Measurements from ENCODE around the gene RAB14.

RAB14 gene

DNA sequence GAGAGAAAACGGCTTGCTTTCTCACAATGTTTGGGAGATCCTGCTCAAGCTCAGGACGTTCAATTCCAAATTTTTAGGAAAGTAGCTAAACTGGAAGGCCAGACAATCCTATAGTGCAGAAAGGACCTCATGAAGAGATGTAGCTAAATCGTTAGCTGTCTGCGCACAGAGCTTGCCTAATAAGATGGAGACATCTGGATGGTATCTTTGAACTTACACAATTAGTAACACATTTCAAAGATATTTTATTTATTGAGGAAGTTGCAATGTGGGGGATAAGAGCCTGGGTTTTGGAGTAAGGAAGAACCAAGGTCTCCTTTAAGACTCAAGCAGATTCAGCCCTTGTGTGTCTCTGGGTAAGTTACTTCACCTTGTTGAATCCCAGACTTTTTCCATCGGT is 28.6 kb upstream of the RAB14 start:
- Histone ChIP-seq H3K9ac (ENCODE audit: insufficient read length, low read depth) (no peak overlapping the region), H3K4me1 (ENCODE audit: insufficient read depth, insufficient read length) (peaks cover 2% of the 10 kb centered on the region), H3K36me3 (ENCODE audit: insufficient read depth, insufficient read length, low read length) (no peaks in the 10 kb centered on the region), H3K4me3 (ENCODE audit: insufficient read length, low read depth) (no peak overlapping the region), H3K9me3 (ENCODE audit: insufficient read depth, low read length) (no peaks in the 10 kb centered on the region), H3K27me3 (ENCODE audit: insufficient read depth, insufficient read length) (no peaks in the 10 kb centered on the region)
- no peak for TF ChIP-seq SUZ12 (IDR thresholded peaks at IDR 0.05; ENCODE audit: extremely low read depth, insufficient read depth, insufficient read length)
- no peak for TF ChIP-seq YY1 (IDR thresholded peaks at IDR 0.05; ENCODE audit: insufficient read depth, insufficient read length)
- TF ChIP-seq ZNF274 (IDR thresholded peaks at IDR 0.05; ENCODE audit: low read depth, low read length): no peak
- no peak for DNase-seq (ENCODE audit: low read depth, low spot score)

DNA sequence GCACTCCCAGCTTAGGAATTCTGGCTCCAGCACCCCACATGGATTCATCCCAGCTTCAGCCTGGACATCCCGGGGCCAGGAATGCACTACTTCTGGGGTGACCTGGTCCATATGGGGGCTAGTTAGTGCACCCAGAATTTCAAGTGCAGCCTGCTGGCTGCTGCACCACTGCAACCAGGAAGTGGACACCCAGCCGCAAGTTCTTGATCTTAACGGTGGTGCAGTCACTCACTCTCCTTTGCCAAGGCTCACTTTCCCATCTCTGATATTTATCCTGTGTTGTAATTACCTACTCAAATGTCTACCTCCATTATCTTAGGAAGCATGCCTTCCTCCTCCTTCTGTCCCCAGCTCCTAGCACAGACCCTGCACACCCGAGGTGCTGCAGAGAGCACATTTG is 26.2 kb upstream of the RAB14 start:
- no peak for TF ChIP-seq ZNF274 (IDR thresholded peaks at IDR 0.05; ENCODE audit: low read depth, low read length)
- no peak for TF ChIP-seq SUZ12 (IDR thresholded peaks at IDR 0.05; ENCODE audit: extremely low read depth, insufficient read depth, insufficient read length)
- TF ChIP-seq YY1 (IDR thresholded peaks at IDR 0.05; ENCODE audit: insufficient read depth, insufficient read length): no peak
- Histone ChIP-seq H3K27me3 (ENCODE audit: insufficient read depth, insufficient read length) (no peaks in the 10 kb centered on the region), H3K9ac (ENCODE audit: insufficient read length, low read depth) (no peak overlapping the region), H3K4me1 (ENCODE audit: insufficient read depth, insufficient read length) (peaks cover 4% of the 10 kb centered on the region), H3K9me3 (ENCODE audit: insufficient read depth, low read length) (no peaks in the 10 kb centered on the region), H3K4me3 (ENCODE audit: insufficient read length, low read depth) (no peak overlapping the region), H3K36me3 (ENCODE audit: insufficient read depth, insufficient read length, low read length) (no peaks in the 10 kb centered on the region)
- DNase-seq (ENCODE audit: low read depth, low spot score): no peak

GRCh38 chr9:121226175-121226574 is 24.5 kb upstream of the RAB14 start:
- no peak overlapping the region for H3K4me3 ChIP-seq (ENCODE audit: insufficient read length, low read depth)
- TF ChIP-seq YY1 (IDR thresholded peaks at IDR 0.05; ENCODE audit: insufficient read depth, insufficient read length) (no peak), SUZ12 (IDR thresholded peaks at IDR 0.05; ENCODE audit: extremely low read depth, insufficient read depth, insufficient read length) (no peak)
- no peaks in the 10 kb centered on the region for H3K27me3 ChIP-seq (ENCODE audit: insufficient read depth, insufficient read length)
- H3K4me1 ChIP-seq (ENCODE audit: insufficient read depth, insufficient read length): peaks cover 10% of the 10 kb centered on the region
- H3K9me3 ChIP-seq (ENCODE audit: insufficient read depth, low read length): no peaks in the 10 kb centered on the region
- no peak for DNase-seq (ENCODE audit: low read depth, low spot score)
- H3K36me3 ChIP-seq (ENCODE audit: insufficient read depth, insufficient read length, low read length): no peaks in the 10 kb centered on the region
- H3K9ac ChIP-seq (ENCODE audit: insufficient read length, low read depth): no peak overlapping the region

GRCh38 chr9:121225240-121225639 is 23.6 kb upstream of the RAB14 start:
- Histone ChIP-seq H3K9ac (ENCODE audit: insufficient read length, low read depth) (no peak overlapping the region), H3K36me3 (ENCODE audit: insufficient read depth, insufficient read length, low read length) (no peaks in the 10 kb centered on the region), H3K4me3 (ENCODE audit: insufficient read length, low read depth) (no peak overlapping the region), H3K4me1 (ENCODE audit: insufficient read depth, insufficient read length) (peaks cover 10% of the 10 kb centered on the region), H3K9me3 (ENCODE audit: insufficient read depth, low read length) (no peaks in the 10 kb centered on the region), H3K27me3 (ENCODE audit: insufficient read depth, insufficient read length) (no peaks in the 10 kb centered on the region)
- TF ChIP-seq ZNF274 (IDR thresholded peaks at IDR 0.05; ENCODE audit: low read depth, low read length): no peak
- no peak for TF ChIP-seq SUZ12 (IDR thresholded peaks at IDR 0.05; ENCODE audit: extremely low read depth, insufficient read depth, insufficient read length)
- no peak for TF ChIP-seq YY1 (IDR thresholded peaks at IDR 0.05; ENCODE audit: insufficient read depth, insufficient read length)
- DNase-seq (ENCODE audit: low read depth, low spot score): no peak

DNA sequence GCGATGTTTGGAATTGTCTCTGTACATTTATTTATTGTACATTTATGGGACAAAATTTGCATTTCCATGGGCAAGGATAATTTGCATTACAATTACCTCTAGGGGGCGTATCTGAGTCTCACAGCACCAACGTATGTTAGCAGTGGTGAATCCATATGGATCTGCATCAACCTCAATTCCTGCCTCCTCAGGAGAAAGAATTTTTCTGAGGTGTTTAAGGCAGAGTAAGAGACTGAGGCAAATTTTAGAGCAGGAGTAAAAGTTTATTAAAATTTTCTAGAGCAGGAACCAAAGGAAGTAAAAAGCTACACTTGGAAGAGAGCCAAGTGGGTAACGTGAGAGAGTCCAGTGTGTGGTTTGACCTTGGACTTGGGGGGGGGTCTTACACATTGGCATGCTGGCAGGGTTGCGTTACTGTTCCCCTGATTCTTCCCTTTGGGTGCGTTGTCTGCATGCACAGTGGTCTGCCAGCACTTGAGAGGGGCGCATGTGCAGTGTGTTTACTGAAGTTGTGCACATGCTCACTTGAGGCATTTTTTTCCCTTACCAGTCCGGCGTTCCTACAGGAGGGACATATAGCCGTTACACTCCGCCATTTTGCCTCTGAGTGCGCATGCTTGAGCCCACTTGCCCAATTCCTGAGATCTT is 21.0 kb upstream of the RAB14 start:
- Histone ChIP-seq H3K9me3 (ENCODE audit: insufficient read depth, low read length) (no peaks in the 10 kb centered on the region), H3K9ac (ENCODE audit: insufficient read length, low read depth) (no peak overlapping the region), H3K27me3 (ENCODE audit: insufficient read depth, insufficient read length) (no peaks in the 10 kb centered on the region), H3K36me3 (ENCODE audit: insufficient read depth, insufficient read length, low read length) (no peaks in the 10 kb centered on the region), H3K4me1 (ENCODE audit: insufficient read depth, insufficient read length) (peaks cover 8% of the 10 kb centered on the region), H3K4me3 (ENCODE audit: insufficient read length, low read depth) (no peak overlapping the region)
- TF ChIP-seq YY1 (IDR thresholded peaks at IDR 0.05; ENCODE audit: insufficient read depth, insufficient read length) (no peak), SUZ12 (IDR thresholded peaks at IDR 0.05; ENCODE audit: extremely low read depth, insufficient read depth, insufficient read length) (no peak), ZNF274 (IDR thresholded peaks at IDR 0.05; ENCODE audit: low read depth, low read length) (no peak)
- DNase-seq (ENCODE audit: low read depth, low spot score): no peak

- no peak for DNase-seq (ENCODE audit: low read depth, low spot score)
- no peak for TF ChIP-seq SUZ12 (IDR thresholded peaks at IDR 0.05; ENCODE audit: extremely low read depth, insufficient read depth, insufficient read length)
- H3K27me3 ChIP-seq (ENCODE audit: insufficient read depth, insufficient read length): no peaks in the 10 kb centered on the region
- H3K36me3 ChIP-seq (ENCODE audit: insufficient read depth, insufficient read length, low read length): no peaks in the 10 kb centered on the region
- H3K4me1 ChIP-seq (ENCODE audit: insufficient read depth, insufficient read length): peaks cover 8% of the 10 kb centered on the region
- H3K4me3 ChIP-seq (ENCODE audit: insufficient read length, low read depth): no peak overlapping the region
- peak overlapping the region; percentile 57 for H3K9ac ChIP-seq (ENCODE audit: insufficient read length, low read depth)
- H3K9me3 ChIP-seq (ENCODE audit: insufficient read depth, low read length): no peaks in the 10 kb centered on the region
Observed at GRCh38 chr9:121221664-121222055, 20.0 kb upstream of the RAB14 start.

DNA sequence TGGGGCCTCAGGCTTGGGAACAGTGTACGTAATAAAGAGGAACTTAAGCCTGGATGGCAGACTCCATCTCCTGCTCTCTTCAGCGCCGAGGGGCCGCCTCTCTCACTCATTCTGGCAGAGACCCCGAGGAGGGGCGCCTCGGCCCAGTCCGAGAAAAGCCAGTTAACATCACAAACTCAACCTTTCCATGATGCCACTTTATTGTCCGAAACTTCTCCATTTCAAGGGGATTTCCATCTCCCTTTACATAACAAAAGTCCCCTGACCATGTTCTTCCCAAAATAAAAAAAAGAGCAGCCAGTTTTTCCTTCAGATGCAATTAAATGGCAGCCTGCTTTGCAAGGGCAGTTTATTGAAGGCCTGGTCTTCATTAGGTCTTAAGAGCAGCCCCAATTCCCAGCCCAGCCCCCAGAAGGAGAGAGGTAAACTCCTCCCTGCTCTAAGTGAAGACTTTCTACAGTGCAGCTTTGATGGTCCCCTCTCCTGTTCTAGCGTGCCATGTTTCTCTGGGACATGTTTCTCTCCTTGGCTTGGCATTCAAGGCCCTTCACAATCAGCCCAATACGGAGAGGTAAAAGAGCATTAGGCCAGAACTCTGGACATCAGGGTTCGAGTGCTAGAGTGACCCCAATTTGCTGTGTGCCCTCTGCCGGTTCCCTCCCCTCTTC is 19.5 kb upstream of the RAB14 start:
- Histone ChIP-seq H3K27me3 (ENCODE audit: insufficient read depth, insufficient read length) (no peaks in the 10 kb centered on the region), H3K9ac (ENCODE audit: insufficient read length, low read depth) (peak overlapping the region; percentile 57), H3K4me3 (ENCODE audit: insufficient read length, low read depth) (no peak overlapping the region), H3K4me1 (ENCODE audit: insufficient read depth, insufficient read length) (peaks cover 8% of the 10 kb centered on the region), H3K36me3 (ENCODE audit: insufficient read depth, insufficient read length, low read length) (no peaks in the 10 kb centered on the region), H3K9me3 (ENCODE audit: insufficient read depth, low read length) (no peaks in the 10 kb centered on the region)
- DNase-seq (ENCODE audit: low read depth, low spot score): peak; percentile 93
- TF ChIP-seq SUZ12 (IDR thresholded peaks at IDR 0.05; ENCODE audit: extremely low read depth, insufficient read depth, insufficient read length) (no peak), ZNF274 (IDR thresholded peaks at IDR 0.05; ENCODE audit: low read depth, low read length) (no peak), YY1 (IDR thresholded peaks at IDR 0.05; ENCODE audit: insufficient read depth, insufficient read length) (no peak)

All from NT2/D1 (cell line).